CD4-positive, alpha-beta T cell treated with Interleukin-4 for 1 hour (primary cell): ENCODE results near the gene MTMR1.

ENCODE experiments used
- DNase-seq, 2 donors: peaks; one replicate each; pipeline ENCODE4 v3.0.0-alpha.2; 2020 to 2022

The MTMR1 gene

DNA sequence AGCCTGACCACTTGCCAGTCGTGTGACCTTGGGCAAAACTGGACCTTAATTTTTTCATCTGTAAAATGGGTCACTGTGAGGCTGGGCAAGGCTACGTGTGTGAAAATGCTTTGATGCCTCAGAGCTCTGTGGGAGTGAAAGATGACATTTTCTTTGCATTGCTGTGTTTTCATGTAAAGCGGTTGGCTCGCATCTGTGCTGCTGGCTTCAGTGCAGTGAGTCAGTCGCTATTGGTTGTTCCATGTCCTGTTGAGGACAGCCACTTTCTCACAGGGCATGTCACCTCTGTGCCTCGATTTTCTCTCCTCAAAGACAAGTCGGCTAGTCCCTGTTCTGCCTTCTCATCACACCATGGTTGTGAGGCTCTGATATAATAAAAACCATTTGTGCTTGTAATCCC lies 4.4 kb downstream of the MTMR1 start:
- no peak for DNase-seq

DNA sequence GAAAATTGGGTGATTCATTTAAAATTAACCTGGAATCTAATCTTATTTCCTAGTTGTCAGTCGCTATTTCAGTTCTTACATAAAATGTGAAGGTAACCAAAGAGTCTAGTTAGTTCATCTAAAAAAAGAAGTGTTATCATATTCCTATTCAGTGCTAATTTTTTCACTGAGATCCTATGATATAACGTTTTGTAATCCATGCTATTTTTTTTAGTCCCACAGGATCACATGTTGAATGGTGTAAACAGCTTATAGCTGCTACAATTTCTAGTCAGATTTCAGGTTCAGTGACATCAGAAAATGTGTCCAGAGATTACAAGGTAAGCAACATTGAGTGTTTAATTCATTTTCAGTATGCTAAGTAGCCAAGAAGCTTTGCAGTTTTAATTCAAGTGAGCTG lies 5.8 kb downstream of the MTMR1 start:
- no peak for DNase-seq

DNA sequence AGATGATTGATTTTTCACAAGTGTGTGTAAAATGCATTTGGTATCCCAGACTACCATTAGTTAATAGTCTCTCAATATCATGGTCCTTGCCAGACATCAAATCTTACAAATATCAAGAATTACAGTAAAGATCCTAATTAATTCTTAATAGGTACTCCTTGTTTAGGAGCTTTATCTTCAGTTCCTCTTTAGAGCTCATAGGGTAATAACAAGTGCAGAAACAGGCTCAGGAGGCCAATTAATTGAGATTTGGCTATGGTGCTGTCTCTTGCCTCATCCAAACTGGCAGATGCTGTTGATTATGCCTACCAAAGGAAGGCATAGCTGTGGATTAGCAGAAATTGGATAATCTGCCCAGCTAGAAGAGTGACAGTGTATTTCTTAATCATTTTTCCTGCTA lies 6.9 kb downstream of the MTMR1 start:
- DNase-seq: no peak

DNA sequence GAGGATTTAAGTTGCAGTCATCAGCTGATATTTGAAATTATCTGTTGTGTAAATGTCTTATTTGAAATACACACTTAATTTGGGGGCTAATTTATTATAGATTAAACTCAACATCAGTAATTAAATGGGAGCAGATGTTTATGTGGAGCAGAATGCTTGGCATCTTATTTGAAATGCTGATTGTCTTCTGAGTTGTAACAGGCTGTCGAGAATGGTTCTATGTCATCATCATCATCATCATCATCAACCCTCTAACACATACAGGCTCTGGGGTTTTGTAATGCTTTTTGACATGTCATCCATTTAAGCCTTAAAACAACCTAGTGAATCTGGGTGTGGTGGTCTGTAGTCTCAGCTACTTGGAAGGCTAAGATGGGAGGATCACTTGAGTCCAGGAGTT lies 8.2 kb downstream of the MTMR1 start:
- DNase-seq: no peak

DNA sequence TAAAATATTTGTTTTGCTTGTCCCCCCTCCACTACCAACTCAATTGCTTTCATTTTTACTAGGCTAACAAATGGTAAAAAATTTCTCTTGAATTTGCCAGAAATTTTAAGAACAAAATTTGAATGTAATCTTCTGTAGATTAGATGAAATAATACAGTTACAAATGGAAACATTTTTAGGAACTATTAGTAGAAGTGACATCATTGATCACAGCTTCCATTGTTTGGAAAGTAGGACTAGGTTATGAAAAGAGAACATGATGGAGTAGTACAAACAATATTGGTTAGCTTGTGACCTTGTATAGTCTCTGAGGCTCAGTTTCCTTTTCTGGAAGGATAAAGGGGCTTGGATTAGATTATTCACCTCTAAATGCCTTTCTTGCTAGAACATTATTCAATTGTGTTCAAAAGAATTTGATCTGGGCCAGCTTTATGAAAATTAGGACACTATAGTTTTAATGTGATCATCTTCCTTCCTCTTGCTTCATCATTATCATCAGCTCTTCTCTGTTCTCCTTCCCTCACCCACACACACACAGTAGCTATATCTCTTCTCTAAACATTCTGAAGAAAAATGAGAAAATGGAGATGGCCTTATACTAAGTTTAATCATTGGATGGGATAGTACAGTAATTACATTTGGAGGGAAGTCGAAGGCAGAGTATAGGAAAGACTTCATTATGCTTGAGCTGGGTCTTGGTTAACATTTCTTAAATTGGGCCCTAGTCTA lies 9.9 kb downstream of the MTMR1 start:
- DNase-seq: no peak

DNA sequence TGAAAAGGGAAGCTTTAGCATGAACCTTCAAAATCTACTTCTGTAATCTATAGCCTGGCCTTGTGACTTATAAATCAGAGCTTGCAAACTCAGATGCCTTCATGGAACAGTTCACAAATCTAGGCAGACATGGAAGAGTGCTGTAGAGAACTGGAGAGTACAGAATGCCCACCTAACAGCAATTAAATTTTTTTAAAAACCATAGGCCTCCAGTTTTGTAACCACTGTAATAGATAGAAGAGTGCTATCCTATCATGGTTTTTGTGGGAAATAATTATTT lies 10.4 kb downstream of the MTMR1 start:
- no peak for DNase-seq

DNA sequence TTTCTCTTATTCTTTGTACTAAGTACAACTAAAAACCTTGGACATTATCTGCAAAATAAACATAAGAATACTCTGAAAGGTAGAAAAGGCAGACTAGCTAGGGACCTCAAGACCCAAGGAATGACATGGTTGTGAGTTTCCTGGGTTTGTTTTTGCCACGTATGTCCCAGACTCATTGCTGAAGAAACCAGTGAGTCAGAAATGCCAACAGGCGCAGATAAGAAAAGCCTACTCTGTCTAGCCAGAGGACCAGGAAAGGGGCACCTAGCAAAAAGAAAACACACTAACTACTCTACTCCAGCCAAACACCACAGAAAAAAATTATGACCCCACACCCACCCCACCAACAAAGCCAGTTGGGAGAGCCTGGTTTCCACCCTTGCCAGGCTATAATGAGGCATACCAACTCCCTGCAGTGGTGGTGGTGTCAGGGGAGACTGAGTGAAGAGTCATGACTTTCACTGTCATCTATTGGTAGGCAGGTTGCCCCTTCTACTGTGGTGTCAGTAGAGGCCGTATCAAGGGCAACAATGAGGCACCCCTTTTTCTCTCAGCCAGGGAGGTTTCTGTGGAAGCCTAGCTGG lies 10.9 kb downstream of the MTMR1 start:
- DNase-seq: no peak

DNA sequence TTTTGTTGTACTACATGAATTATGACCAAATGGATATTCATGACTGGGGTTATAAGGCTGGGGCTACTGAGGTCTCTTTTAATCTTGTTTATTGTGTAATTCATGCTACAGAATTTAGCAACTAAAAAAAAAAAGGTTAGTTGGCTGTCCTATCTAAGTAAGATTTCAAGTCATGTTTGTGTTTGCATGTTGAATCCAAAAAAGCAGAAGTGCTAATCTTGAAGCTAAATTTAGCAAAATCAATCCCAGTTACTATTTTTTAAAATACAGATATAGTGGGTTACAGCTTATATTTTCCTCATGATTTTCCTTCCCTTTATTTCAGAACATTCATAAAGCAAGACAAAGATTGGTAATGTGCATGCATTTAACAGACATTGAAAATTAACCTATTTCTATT lies 19.4 kb downstream of the MTMR1 start:
- no peak for DNase-seq

DNA sequence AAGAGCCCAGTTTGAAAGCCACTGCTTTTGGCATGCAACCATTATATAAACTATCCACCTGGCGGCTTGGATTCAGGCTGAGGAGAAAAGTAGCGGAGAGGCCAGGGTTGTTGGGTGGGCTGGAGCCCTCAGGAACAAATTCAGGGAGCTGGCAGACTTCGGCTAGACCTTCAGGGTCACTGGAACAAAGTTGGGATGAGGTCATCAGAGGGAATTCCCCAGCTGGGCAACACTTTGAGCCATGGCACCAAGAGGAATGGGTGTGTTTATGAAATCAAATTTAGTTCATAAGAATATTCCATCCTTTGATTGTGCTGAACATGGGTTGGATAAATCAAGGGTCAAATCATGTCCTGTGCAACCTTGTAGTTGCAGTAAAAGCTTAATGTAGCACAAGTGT lies 22.0 kb downstream of the MTMR1 start:
- DNase-seq: no peak

DNA sequence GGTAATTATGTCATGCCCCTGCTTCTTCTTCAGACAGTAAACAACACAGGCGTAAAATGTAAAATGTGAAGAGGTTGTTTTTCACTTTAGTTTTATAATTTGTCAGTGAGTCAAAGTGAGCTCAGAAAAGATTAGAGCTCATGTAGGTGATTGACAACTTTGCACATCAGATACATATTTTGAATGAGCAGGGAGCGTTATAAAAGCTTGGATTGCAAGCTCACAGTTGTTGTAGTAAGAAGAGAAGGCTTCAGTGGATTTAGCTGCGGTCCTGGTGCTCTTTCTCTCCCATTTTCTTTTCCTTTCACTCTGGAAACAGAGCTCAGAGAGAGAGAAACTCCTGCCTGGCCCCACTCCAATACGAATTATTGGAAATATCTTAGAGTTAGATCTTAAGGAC lies 26.4 kb downstream of the MTMR1 start:
- DNase-seq: no peak

DNA sequence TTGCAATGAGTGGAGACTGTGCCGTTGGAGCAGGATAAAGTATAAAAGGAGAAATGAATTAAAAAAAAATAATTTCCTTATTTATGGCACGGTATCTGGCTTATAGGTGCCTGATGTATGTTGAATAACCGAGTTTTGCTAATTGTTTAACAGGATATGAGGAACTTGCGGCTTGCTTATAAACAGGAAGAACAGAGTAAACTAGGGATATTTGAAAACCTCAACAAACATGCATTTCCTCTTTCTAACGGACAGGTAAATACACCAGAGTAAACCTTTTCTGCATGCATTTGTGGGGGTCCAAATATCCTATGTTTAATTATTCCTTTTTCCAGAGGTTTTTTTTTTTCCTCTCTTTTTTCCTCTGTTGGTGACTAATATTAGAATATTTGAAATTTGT lies 36.8 kb downstream of the MTMR1 start:
- no peak for DNase-seq

DNA sequence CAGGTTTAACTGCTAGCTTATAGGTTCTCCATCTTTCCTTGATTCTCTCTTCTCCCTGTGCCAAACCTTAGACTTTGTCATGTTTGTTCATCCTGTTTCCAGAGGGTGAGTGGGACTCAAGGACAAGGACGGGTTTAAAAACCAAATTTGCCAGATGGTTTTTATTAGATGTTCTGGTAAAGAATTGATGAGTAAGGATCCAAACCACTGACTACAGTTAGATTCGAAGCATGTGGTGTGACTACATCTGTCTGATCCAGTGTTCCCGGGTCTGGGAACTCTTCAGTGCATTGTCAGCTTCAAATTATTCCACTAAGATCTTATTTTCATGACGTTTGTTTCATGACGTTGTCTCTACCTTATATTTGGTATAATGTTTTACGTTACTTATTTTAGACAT lies 37.5 kb downstream of the MTMR1 start:
- no peak for DNase-seq

DNA sequence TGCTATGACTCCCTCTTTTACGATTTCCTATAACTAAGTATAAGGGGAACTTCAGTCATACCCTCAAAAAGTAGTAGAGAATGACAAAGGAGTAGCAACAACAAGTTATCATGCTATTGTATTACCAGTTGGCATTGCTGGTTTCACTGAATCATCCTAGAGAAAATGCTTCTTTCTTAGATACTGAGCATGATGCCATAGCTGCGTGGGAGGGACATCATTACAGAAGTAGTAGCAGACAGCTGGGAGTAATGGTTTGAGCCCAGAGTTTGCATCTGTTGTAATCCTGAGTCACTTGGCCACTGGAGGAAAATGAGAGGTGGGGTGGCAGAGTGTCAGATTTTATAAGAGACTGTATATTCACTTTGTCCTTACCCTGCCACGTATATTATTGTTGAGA lies 38.6 kb downstream of the MTMR1 start:
- no peak for DNase-seq

DNA sequence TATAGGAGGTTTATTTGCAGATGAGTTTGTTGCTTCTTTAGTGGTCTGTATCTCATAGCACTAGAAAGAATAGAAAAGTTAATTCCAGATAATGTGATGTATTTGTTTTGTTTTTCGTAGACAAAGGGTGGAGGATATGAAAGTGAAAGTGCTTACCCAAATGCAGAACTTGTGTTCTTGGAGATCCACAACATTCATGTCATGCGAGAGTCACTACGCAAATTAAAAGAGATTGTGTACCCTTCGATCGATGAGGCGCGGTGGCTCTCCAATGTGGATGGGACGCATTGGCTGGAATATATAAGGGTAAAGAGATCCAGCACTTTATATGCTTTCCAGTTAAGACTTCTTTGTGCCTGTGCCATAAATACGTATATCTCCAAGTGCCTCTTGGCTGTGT lies 43.3 kb downstream of the MTMR1 start:
- peak in 1 of 2 donors; percentile 1 for DNase-seq

DNA sequence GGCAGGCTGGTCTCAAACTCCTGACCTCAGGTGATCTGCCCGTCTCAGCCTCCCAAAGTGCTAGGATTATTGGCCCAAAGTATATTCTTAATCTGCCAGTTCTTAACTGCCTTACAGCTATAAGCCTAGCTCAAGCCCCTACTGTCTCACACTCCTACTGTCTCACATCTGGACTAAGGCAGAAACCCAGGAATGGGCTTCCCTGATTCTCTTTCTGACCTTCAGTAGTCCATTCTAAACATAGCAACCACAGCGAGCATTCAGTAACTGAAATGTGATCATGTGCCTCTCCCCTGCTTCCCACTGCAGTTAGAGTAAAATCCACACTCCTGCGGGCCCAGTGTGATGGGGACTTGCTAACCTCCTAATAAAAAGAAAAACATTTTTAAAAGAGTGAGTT lies 58.9 kb downstream of the MTMR1 start:
- DNase-seq: no peak

DNA sequence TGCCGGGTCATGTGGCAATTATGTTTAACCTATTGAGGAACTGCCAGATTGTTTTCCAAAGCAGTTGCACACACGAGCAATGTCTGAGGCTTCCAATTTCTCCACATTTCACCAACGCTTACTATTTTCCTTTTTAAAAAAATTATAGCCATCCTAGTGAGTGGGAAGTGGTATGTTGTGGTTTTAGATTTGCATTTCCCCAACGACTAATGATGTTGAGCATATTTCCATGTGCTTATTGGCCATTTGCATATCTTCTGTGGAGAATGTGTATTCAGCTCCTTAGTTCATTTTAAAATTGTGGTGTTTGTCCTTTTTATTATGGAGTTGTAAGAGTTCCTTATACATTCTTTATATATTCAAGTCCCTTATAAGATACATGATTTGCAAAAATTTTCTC lies 60.2 kb downstream of the MTMR1 start:
- no peak for DNase-seq

DNA sequence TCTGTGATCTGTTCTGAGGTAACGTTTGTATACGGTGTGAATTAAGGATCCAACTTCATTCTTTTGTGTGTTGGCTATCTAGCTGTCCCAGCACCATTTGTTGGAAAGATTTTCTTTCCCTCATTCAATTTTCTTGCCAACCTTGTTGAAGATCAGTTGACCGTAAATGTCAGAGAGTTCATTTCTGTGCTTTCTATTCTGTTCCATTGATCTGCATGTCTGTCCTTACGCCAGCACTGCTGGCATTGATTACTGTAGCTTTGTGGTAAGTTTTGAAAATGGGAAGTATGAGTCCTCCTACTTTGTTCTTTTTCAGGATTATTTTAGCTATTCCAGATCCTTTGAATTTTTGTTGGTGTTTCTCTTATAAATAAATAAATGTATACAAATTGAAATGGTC lies 60.8 kb downstream of the MTMR1 start:
- no peak for DNase-seq

DNA sequence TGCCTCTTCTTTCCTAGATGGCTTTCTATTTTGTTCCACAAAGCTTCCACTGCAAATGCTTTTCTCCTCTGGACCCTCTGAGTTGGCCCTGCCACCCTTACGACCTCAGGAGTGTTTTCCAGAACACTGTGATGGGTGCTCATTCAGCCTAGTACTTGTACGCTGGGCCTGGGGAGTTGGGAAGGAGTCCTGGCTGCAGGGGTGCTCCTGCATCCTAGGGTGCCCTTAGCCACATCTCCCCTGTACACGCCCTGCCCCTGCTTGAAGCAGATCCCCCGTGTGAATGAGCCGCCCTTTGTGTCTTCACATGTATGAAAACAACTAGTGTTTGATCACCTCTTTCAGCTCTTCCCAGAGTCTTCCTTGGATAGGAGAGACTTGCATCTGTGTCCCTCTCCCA lies 64.2 kb downstream of the MTMR1 start:
- DNase-seq: no peak

DNA sequence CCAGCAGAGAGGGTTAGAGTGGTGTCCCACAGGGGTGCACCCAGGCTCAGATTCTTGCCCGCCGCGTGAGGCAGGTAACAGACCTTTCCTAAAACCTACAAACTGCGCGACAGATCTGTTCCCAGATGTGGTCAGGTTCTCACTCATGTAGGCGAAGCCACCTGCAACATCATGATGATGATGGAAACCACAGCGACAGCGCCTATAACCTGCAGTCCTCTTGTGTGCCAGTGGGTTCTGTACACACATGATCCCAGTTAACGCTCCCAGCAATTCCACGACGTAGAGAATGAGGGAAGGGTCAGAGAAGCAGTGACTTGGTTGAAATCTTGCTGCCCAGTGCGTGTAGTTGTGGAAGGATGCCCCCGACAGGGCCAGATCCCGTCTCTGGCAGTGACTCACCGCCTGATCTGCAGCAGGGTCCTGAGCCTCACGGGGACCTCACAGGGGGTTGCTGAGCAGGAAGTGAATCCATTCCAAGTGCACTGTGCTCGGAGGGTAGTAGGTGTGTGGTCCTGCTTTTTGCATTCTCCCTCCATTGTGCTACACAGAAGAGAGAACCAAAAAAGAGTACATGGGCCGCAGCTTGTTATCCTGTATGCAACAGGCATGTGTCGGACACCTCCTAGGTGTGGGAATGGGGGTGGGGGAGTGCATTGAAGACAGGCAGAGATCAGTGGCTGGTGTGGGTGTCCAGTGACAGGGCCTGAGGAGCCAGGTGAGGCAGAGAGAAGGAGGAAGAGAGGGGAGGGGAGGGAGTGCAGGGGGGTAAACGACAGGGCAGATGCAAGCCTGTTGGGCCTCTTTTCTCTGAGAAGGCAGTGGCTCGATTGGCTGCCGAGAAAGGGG lies 66.6 kb downstream of the MTMR1 start:
- no peak for DNase-seq

DNA sequence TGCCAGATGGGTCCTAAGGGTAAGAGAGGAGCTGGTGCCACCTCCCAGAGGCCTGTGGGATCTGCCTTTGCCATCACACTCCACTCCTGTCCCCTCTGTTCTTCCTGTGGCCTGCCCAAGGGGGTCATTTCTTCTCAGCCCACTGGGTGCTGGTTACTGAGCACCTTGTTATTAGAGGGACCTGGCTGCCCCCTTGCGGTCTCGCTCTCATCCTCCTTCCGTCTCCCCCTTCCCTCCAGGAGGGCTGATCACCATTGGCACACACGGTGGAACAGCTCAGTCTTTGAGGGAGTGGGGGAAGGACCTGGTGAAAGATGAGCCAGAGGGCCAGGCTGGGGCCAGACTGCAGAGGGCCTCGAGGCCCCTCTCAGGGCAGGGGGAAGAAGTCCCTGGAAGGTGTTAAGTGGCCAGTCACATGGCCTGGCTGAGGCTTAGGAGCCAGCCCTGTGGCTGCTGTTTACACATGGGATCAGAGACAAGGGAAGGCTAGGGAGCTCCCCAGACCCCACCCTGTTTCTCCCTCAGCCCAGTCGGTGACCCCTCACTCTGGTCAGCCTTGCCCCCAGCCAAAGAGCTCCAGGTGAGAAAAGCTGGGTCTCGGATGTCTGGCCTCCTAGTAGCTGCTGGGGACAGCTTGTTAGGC lies 68.1 kb downstream of the MTMR1 start:
- no peak for DNase-seq

DNA sequence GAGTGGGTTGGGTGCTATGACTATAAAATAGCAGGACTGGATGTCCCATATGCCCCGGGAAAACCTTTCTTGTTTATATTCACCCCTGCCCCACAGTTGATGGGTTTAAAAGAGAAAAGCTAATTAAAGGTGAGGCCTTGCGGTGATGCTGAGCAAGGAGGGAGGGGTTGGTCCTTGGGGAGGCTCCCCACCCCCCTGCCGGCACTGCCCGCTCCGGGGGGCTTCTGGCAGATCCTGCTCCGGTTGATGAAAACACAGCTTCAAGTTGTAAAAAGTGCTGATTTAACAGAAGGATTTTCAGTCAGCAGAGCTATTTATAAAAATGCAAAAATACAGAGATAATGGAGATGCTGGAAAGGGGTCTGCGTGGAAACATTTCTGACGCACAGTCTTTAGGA lies 68.6 kb downstream of the MTMR1 start:
- DNase-seq: no peak

DNA sequence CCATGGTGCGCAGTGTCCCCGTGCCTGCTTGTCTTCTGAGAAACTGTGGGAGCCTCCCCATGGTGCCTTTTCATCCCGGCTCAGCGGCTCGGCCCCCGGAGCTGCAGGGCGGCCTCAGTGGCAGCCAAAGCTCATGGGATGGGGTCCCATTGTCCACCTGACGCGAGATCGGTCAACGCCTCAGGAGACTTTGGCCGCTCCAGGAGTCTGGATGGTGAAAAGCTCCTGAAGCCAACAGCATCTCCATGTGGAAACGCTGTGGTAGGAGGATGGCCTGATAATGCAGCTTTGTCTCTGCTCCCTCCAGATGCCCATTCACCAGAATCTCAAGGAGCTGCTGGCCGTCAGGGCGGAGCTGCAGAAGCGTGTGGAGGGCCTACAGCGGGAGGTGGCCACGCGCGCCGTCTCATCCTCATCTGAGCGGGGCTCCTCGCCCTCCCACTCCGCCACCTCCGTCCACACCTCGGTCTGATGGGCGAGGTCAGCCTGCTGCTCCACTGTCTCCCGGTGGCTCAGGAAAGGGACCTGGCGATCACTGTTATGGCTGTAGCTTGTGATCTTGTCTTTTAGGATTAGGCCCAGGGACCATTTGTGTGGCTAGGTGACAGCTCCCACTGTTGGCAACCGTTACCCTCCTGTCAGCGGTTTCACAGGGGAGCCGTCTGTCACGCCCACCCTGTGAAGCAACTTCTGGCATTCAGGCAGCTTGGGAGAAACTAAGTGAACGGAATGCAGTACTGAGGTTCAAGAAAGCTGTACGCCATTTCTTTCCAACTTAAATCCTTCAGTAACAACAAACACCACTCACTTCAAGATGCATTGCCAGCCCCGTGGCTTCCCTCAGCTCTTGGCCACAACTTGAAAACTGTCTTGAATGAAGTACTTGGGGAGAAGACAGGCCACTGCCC lies 69.3 kb downstream of the MTMR1 start:
- no peak for DNase-seq

DNA sequence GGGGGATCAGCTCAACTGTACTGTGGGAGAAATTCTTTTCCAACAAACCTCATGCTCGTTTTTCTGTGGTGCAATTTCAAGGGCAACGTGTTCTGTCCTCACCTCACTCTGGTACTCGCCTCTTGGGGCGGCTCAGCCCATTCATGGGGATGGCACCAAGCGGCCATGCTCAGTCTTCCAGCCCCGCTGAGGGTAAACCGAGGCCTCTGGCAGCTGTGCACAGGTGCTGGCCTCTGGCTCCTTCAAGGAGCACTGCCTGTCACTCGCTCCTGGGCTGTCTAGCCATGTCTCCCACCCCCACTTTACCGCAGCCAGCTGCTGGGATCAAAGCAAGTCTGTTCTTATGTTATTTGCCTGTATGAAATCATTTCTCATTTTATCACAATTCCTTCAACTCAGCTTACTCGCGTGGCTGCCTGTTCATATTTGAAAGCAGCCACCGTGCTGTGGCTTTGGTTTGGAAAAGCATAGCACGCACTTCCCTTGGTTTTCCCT lies 70.2 kb downstream of the MTMR1 start:
- no peak for DNase-seq
